GM18517 (cell line): ENCODE data around the gene CES3.
"Not testable (repeated sequence)": the region's sequence is repeated elsewhere in the genome, so short reads cannot be mapped to it uniquely, and the experiment has no call there.

Experiments
- ATAC-seq: cut with Tn5 transposase; IDR thresholded peaks from one replicate; pipeline ENCODE4 v1.9.1; 2021; ENCODE audit warnings: mild to moderate bottlenecking, moderate library complexity; ENCODE audit not compliant: unreplicated experiment

CES3 gene

GRCh38 chr16:66944971-66945370 is 16.1 kb upstream of the CES3 start:
- ATAC-seq: not testable (repeated sequence)

- ATAC-seq: no peak
These were observed 15.1 kb upstream of the CES3 start for GRCh38 chr16:66945939-66946338.

GRCh38 chr16:66946541-66946940 is 14.5 kb upstream of the CES3 start:
- ATAC-seq: no peak

GRCh38 chr16:66946974-66947301 is 14.1 kb upstream of the CES3 start:
- ATAC-seq: no peak

GRCh38 chr16:66947302-66948065 is 13.6 kb upstream of the CES3 start:
- peak; percentile 81 for ATAC-seq

- ATAC-seq: no peak
These were observed 12.8 kb upstream of the CES3 start for GRCh38 chr16:66948134-66948836.

- no peak for ATAC-seq
These were observed 12.2 kb upstream of the CES3 start for GRCh38 chr16:66948837-66949225.

- no peak for ATAC-seq
These were observed 11.6 kb upstream of the CES3 start for GRCh38 chr16:66949472-66949871.

- ATAC-seq: no peak
These were observed 10.6 kb upstream of the CES3 start for GRCh38 chr16:66950437-66950836.

- no peak for ATAC-seq
These were observed 9.9 kb upstream of the CES3 start for GRCh38 chr16:66950971-66951790.

GRCh38 chr16:66952430-66953110 is 8.5 kb upstream of the CES3 start:
- ATAC-seq: no peak

- no peak for ATAC-seq
These were observed 7.5 kb upstream of the CES3 start for GRCh38 chr16:66953462-66954096.

- ATAC-seq: no peak
These were observed 6.9 kb upstream of the CES3 start for GRCh38 chr16:66954097-66954659.

GRCh38 chr16:66955363-66956153 is 5.5 kb upstream of the CES3 start:
- not testable (repeated sequence) for ATAC-seq

- not testable (repeated sequence) for ATAC-seq
These were observed 5.0 kb upstream of the CES3 start for GRCh38 chr16:66956154-66956457.

GRCh38 chr16:66958857-66959703 is 2.0 kb upstream of the CES3 start:
- ATAC-seq: no peak

GRCh38 chr16:66959704-66960161 is 1.3 kb upstream of the CES3 start:
- no peak for ATAC-seq

- no peak for ATAC-seq
These were observed 796 bp upstream of the CES3 start for GRCh38 chr16:66960270-66960669.

GRCh38 chr16:66961914-66962313 is 848 bp downstream of the CES3 start:
- ATAC-seq: no peak
